GM18526 (cell line): ENCODE data around the gene PGGHG.
A peak's percentile ranks its signal among the peaks of the same experiment; 100 is the strongest.

ENCODE experiments used
- POLR2A ChIP-seq: IDR thresholded peaks from 3 replicates; pipeline ENCODE4 v1.6.1; 2011; ENCODE audit not compliant: insufficient read length; ENCODE audit errors: extremely low read depth

Gene PGGHG

DNA sequence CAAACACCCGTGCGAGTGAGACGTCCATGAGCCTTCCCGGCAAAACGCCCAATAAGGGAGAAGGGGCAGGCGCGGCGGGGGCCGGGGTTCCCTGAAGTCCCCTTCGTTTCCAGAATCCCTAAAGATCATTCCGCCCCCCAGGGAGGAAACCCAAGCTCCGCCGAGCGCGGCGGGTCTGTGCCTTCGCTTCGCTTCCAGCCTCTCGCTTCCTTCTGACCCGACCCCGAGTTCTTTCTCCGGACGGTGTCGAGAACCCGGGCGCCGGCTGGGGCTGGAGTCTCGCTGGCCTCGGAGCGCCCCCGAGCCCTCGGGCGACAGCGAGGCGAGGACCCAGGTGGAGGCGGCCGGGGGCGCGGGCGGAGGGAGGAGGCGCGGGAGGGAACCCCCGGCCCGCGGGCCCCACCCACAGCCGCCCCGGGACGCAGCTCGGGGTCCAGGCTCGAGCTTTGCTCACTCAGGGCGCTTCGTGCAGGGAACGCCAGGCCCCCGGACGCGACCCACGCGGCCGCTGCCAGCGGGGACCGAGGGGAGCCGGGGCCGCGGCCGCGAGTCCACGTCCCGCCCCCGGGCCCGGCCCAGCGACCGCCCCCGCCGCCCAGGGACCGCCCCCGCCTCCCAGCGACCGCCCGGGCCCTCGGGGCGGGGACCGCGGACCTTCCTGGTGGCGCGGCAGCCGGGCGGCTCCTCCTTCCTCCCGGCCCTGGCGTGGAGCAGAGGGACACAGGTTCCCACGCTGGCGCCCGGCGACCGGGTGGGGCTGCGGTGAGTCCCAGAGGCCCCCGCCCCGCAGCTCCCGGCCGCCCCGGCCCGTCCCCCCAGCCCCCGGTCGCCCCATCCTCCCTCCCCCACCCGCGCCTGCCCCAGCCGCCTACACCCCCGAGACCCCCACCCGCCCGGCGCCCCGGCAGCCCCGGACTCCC is at the start of gene PGGHG:
PGGHG (plus strand) TSS at position 649 of the 920 bp plus-strand sequence. CDS start 691 bp downstream, outside the sequence.
- TF ChIP-seq POLR2A = peak; percentile 52

- no peak for TF ChIP-seq POLR2A
These were observed 48.6 kb upstream of the PGGHG start for GRCh38 chr11:240315-240714.

DNA sequence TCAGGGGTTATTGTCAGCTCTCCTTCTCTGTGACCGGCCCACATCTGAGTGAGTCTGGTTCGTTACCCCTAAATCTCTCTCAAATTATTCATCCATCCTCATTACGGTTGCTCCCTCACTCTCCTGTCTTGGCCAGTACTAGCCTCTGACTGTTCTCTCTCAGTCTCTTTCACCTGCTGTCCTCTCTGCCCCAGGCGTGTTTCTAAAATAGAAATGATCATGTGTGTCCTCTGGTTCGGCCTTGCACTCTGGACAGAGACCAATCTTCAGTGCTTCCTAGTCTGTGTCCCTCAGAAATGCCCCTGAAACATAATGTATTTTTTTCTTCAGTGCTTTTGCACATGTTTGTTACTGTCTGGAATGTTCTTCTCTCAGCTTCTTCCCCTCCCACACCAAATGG is 47.3 kb upstream of the PGGHG start:
- TF ChIP-seq POLR2A = no peak

DNA sequence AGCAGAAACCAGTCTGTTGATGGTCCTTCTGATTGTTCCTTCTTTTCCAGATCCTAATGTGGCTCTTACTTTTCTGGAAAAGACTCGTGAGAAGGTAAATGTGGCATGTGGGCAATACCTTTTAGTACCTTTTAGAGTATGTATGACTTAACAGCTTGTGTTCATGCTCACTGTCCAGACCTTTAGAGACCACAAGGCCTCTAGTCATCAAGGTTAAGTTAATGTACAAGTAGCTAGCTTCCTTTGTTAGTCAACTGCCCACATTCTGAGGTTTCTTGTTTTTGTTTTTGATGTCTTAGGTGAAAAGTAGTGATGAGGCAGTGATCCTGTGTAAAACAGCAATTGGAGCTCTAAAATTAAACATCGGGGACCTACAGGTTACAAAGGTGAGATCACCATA is 44.5 kb upstream of the PGGHG start:
- TF ChIP-seq POLR2A = no peak

GRCh38 chr11:249062-249461 is 39.9 kb upstream of the PGGHG start:
- no peak for TF ChIP-seq POLR2A

- TF ChIP-seq POLR2A = no peak
These were observed 38.7 kb upstream of the PGGHG start for GRCh38 chr11:250274-250673.

DNA sequence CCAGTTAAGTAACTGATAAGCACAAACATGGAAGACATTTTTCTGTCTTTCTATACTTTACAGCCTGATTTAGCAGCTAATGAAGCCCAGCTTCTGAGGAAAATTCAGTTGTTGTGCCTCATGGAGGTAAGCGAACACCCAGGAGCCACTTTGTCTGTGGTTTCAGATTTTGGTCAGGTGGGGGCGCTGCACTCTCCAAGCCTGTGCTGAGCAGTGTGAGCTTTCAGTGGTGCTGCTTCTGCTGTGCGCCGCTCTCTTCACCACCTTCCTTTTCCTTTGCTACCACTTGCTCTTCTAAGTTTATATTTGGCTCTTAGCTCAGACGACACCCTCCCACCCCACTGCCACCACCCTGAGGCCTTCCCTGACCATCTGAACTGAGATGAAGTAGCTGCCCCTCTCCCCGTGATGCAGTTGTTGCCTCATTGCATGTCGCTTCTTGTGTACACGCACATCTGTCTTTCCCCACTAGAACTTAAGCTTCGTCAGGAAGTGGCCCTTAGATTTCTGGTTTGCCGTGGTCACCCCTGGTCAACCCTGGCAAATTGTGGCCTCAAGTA is 38.1 kb upstream of the PGGHG start:
- TF ChIP-seq POLR2A = no peak

- no peak for TF ChIP-seq POLR2A
These were observed 37.4 kb upstream of the PGGHG start for GRCh38 chr11:251550-251949.

- no peak for TF ChIP-seq POLR2A
These were observed 36.3 kb upstream of the PGGHG start for GRCh38 chr11:252666-253065.

- no peak for TF ChIP-seq POLR2A
These were observed 35.6 kb upstream of the PGGHG start for GRCh38 chr11:253160-253885.

- no peak for TF ChIP-seq POLR2A
These were observed 35.0 kb upstream of the PGGHG start for GRCh38 chr11:253886-254270.

DNA sequence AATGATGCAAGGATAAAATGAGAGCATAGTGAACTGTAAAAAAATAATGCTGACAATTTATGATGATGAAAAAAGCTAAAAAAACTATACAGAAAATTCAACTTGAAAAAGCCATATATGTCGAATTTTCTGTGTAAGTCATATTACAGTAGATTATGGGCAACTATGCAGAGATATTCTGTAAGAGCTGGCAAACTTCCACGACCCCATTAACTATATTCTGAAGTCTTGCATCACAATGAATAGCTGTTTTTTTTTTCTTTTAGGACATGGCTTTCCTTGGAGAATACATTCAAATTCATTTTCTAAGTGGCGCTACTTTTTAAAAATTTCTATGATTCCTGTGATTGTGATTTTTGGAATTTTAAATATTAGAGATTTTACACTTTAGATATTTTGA is 33.8 kb upstream of the PGGHG start:
- TF ChIP-seq POLR2A = no peak

DNA sequence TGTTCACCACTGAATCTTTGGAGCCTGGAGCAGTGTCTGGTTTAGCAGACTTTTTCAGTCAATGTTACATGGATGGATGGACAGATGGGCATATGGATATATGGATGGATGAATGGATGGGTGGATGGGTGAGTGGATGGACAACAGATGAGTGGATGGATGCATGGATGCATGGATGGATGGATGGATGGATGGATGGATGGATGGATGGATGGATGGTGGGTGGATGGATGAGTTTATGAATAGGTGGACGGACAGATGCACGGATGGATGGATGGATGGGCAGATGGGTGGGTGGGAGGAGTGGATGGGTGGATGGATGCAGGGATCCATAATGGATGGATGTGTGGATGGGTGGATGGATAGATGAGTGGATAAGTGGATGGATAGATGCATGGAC is 33.1 kb upstream of the PGGHG start:
- no peak for TF ChIP-seq POLR2A

GRCh38 chr11:256952-257737 is 31.8 kb upstream of the PGGHG start:
- no peak for TF ChIP-seq POLR2A
